Natural killer cell (primary cell): ENCODE measurements around the gene RASGEF1C. TPM values are rescaled to one million over a fixed set of nuclear protein-coding genes. Genes with fewer than 3 reads are reported as not detected.

ENCODE experiments used
- ATAC-seq, 3 donors: fragments of 150-1000 bp in 2 of 3; fragments of 200-7000 bp in 1 of 3; cut with Tn5 transposase; 1 replicate in 1 of 3; 2 replicates in 2 of 3; pipeline ENCODE4 v1.10.0; 2021; ENCODE audit warnings: mild to moderate bottlenecking in 2 of 3, moderate library complexity in 2 of 3
- DNase-seq, 2 donors: peaks; one replicate each; pipeline versions ENCODE4 v3.0.0 to v3.0.0-alpha.2; 2013 to 2021; ENCODE audit warnings: mixed read lengths in 1 of 2
- H3K27ac ChIP-seq: one replicate; pipeline ENCODE4 v1.5.1; 2013; ENCODE audit warnings: mild to moderate bottlenecking, low read length
- H3K27me3 ChIP-seq: one replicate; pipeline ENCODE4 v1.6.1; 2013; ENCODE audit warnings: low read length; ENCODE audit not compliant: control insufficient read depth, insufficient read depth
- H3K36me3 ChIP-seq: one replicate; pipeline ENCODE4 v1.6.1; 2013; ENCODE audit warnings: low read length; ENCODE audit not compliant: control insufficient read depth, insufficient read depth
- H3K4me1 ChIP-seq: one replicate; pipeline ENCODE4 v1.6.1; 2013; ENCODE audit warnings: low read length; ENCODE audit not compliant: control insufficient read depth, insufficient read depth
- H3K4me3 ChIP-seq: one replicate; pipeline ENCODE4 v1.5.1; 2013; ENCODE audit warnings: low read length
- H3K9me3 ChIP-seq: one replicate; pipeline ENCODE4 v1.6.1; 2013; ENCODE audit warnings: low read length; ENCODE audit not compliant: control insufficient read depth, insufficient read depth
- H3K27ac Mint-ChIP-seq, 2 donors: one replicate each; pipeline ENCODE4 v1.8.0; 2022; ENCODE audit warnings: mild to moderate bottlenecking in 2 of 2, mixed read lengths in 2 of 2, moderate library complexity in 1 of 2
- H3K27me3 Mint-ChIP-seq, 2 donors: one replicate each; pipeline ENCODE4 v1.8.0; 2022; ENCODE audit warnings: low read depth in 2 of 2, mixed read lengths in 2 of 2
- H3K36me3 Mint-ChIP-seq: one replicate; pipeline ENCODE4 v1.8.0; 2022; ENCODE audit warnings: mixed read lengths
- H3K4me1 Mint-ChIP-seq, 2 donors: one replicate each; pipeline ENCODE4 v1.8.0; 2022; ENCODE audit warnings: mixed read lengths in 2 of 2
- H3K4me3 Mint-ChIP-seq: one replicate; pipeline ENCODE4 v1.8.0; 2022; ENCODE audit warnings: mild to moderate bottlenecking, moderate library complexity, mixed read lengths
- H3K9me3 Mint-ChIP-seq, 2 donors: one replicate each; pipeline ENCODE4 v1.8.0; 2022; ENCODE audit warnings: mixed read lengths in 2 of 2
- WGBS: methylation state at CpG from one replicate; pipeline ENCODE4 v1.1.7; 2013; ENCODE audit warnings: missing lambda C conversion rate; ENCODE audit not compliant: insufficient coverage; 5-methylcytosine and 5-hydroxymethylcytosine counted together
- intact Hi-C: fragments of 100-400 bp; cut with micrococcal nuclease; formaldehyde crosslinking; loops from one replicate; pipeline ENCODE4 v1.14.2; 2022
- total RNA-seq, 4 donors: library from RNA; stranded (reverse); fragments of 120-200 nt in 1 of 4; gene quantifications; one replicate each; pipeline versions ENCODE4 v1.2.3 to v1.2.4, GENCODE V29; 2013 to 2022
- TF ChIP-seq, protein P1 (sequence below): fragments of 200-600 bp; IDR thresholded peaks from one replicate; pipeline ENCODE4 v1.8.0; 2022; ENCODE audit warnings: antibody characterized with exemption

The RASGEF1C gene
- total RNA-seq, 3 donors from 2014 or later (not counting 1 experiment from before 2014, with no cell fraction given): not detected

DNA sequence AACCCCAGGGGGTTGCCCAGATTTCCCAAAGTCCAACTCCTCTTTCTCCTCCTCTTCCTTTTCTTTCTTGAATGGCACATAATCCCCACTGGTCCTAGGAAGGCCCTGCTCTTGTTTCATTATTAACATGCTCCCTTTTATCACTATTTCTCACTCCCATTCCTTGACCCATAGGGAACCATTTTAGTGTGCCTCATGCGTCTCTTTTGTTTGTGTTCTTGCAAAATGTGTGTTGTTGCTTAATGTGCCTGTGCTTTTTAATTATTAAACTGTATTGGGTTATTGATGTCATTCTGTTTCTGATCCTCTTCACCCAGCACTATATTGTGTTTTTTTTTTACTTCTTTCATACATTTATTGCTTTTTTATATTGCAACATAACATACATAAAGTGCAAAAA, 133.3 kb downstream of the RASGEF1C start:
- H3K36me3 ChIP-seq: no peaks in the 10 kb centered on the region
- Mint-ChIP-seq H3K9me3 (no peaks in the 10 kb centered on the region), H3K27ac (no peak overlapping the region), H3K36me3 (no peaks in the 10 kb centered on the region), H3K4me1 (peaks cover 22 to 31% of the 10 kb centered on the region in 2 donors), H3K4me3 (peak overlapping the region; percentile 30), H3K27me3 (peaks cover 29 to 33% of the 10 kb centered on the region in 2 donors)
- intact Hi-C loops: no loop called here
- no peak for ATAC-seq
- no peak overlapping the region for H3K27ac ChIP-seq
- no peak for DNase-seq
- TF ChIP-seq, protein P1, sequence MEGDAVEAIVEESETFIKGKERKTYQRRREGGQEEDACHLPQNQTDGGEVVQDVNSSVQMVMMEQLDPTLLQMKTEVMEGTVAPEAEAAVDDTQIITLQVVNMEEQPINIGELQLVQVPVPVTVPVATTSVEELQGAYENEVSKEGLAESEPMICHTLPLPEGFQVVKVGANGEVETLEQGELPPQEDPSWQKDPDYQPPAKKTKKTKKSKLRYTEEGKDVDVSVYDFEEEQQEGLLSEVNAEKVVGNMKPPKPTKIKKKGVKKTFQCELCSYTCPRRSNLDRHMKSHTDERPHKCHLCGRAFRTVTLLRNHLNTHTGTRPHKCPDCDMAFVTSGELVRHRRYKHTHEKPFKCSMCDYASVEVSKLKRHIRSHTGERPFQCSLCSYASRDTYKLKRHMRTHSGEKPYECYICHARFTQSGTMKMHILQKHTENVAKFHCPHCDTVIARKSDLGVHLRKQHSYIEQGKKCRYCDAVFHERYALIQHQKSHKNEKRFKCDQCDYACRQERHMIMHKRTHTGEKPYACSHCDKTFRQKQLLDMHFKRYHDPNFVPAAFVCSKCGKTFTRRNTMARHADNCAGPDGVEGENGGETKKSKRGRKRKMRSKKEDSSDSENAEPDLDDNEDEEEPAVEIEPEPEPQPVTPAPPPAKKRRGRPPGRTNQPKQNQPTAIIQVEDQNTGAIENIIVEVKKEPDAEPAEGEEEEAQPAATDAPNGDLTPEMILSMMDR: no peak
- peaks cover 5% of the 10 kb centered on the region for H3K27me3 ChIP-seq
- no peaks in the 10 kb centered on the region for H3K9me3 ChIP-seq
- no CpG with 5 or more reads among the region's 1 CpG for WGBS
- peaks cover 28% of the 10 kb centered on the region for H3K4me1 ChIP-seq
- no peak overlapping the region for H3K4me3 ChIP-seq

DNA sequence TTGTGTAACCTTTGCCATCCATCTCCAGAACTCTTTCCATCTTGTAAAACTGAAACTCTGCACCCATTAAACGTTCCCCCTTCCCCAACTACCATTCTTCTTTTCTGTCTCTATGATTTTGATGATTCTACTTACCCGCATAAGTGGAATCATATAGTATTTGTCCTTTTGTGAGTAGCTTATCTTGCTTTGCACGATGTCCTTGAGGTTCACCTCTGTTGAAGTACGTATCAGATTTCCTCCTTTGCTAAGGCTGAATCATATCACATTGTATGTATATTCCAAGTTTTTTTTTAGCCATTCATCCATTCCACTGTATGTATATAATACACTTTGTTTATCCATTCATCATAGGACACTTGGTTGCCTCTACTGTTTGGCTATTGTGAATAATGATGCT, 134.5 kb downstream of the RASGEF1C start:
- peaks cover 29 to 35% of the 10 kb centered on the region in 2 donors for H3K4me1 Mint-ChIP-seq
- H3K4me3 Mint-ChIP-seq: peak overlapping the region; percentile 22
- no peak overlapping the region for H3K27ac ChIP-seq
- H3K36me3 ChIP-seq: no peaks in the 10 kb centered on the region
- no peaks in the 10 kb centered on the region for H3K36me3 Mint-ChIP-seq
- peaks cover 5% of the 10 kb centered on the region for H3K27me3 ChIP-seq
- peaks cover 21% of the 10 kb centered on the region for H3K4me1 ChIP-seq
- no peaks in the 10 kb centered on the region for H3K9me3 Mint-ChIP-seq
- peaks cover 24 to 30% of the 10 kb centered on the region in 2 donors for H3K27me3 Mint-ChIP-seq
- TF ChIP-seq, protein P1: no peak
- intact Hi-C loops: loop anchor here (5.0 kb wide), 2 partner anchors 67 to 522 kb away; partner anchors contain the start of gene RUFY1
- WGBS: 83% methylated on average over 3 of the region's 4 CpGs
- DNase-seq (no peak), ATAC-seq (no peak)
- H3K4me3 ChIP-seq: no peak overlapping the region
- no peaks in the 10 kb centered on the region for H3K9me3 ChIP-seq
- H3K27ac Mint-ChIP-seq: no peak overlapping the region

DNA sequence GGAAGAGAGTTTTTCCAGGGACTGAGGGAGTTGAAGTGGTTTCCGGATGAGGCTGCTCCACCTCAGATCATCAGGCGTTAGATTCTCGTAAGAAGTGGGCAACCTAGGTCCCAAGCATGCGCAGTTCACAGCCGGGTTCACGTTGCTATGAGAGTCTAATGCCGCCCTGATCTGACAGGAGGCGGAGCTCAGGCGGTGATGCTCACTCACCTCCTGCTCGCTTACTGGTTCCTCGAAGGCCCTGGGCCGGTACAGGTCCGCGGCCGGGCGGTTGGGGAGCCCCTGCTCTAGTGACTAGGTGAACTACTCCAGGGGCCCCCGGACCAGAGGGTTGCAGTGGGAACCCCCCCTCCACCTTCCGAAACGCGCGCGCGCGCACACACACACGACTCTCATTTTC, 136.5 kb downstream of the RASGEF1C start:
- TF ChIP-seq, protein P1: no peak
- 89% methylated on average over 25 of the region's 25 CpGs for WGBS
- peaks cover 30 to 41% of the 10 kb centered on the region in 2 donors for H3K4me1 Mint-ChIP-seq

DNA sequence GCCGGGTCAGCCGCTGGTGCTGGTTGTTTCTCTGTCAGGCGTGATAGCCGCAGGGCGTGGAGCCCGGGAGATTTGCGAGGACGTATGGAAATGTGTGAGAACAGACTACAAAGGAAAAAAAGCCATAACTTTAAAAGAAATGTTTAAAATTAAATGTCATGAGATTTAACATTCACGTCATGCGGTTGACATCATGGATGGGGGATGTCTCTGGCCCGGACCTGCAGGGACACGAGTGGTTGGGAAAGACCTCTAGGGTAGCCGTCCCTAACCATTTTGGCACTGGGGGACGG, 136.8 kb downstream of the RASGEF1C start:
- TF ChIP-seq, protein P1: no peak
- peaks cover 14 to 22% of the 10 kb centered on the region in 2 donors for H3K27me3 Mint-ChIP-seq
- H3K9me3 ChIP-seq: no peaks in the 10 kb centered on the region
- no peaks in the 10 kb centered on the region for H3K36me3 Mint-ChIP-seq
- H3K27ac ChIP-seq: peak overlapping the region; percentile 57
- H3K4me1 ChIP-seq: peaks cover 19% of the 10 kb centered on the region
- H3K4me3 ChIP-seq: peak overlapping the region; percentile 70
- DNase-seq: no peak
- 21% methylated on average over 14 of the region's 14 CpGs for WGBS
- peaks cover 30 to 41% of the 10 kb centered on the region in 2 donors for H3K4me1 Mint-ChIP-seq
- peak overlapping the region; percentile 68 to 82 for H3K27ac Mint-ChIP-seq
- intact Hi-C loops: loop anchor here (1.0 to 5.0 kb wide), 3 partner anchors 13 to 520 kb away; partner anchors contain the start of gene RUFY1
- no peak for ATAC-seq
- no peaks in the 10 kb centered on the region for H3K36me3 ChIP-seq
- no peaks in the 10 kb centered on the region for H3K9me3 Mint-ChIP-seq
- H3K4me3 Mint-ChIP-seq: peak overlapping the region; percentile 88
- H3K27me3 ChIP-seq: no peaks in the 10 kb centered on the region

More for the DNA sequence above, 136.5 kb downstream of the RASGEF1C start:
- intact Hi-C loops: loop anchor here (1.0 to 5.0 kb wide), 3 partner anchors 13 to 520 kb away; partner anchors contain the start of gene RUFY1
- H3K9me3 ChIP-seq: no peaks in the 10 kb centered on the region
- no peaks in the 10 kb centered on the region for H3K27me3 ChIP-seq
- Mint-ChIP-seq H3K9me3 (no peaks in the 10 kb centered on the region), H3K27ac (peak overlapping the region; percentile 68 to 82), H3K27me3 (peaks cover 14 to 22% of the 10 kb centered on the region in 2 donors), H3K4me3 (peak overlapping the region; percentile 88), H3K36me3 (no peaks in the 10 kb centered on the region)
- peak overlapping the region; percentile 57 for H3K27ac ChIP-seq
- DNase-seq (peak in 1 of 2 donors; percentile 53), ATAC-seq (peak in 1 of 3 donors; percentile 17)
- no peaks in the 10 kb centered on the region for H3K36me3 ChIP-seq
- H3K4me1 ChIP-seq: peaks cover 19% of the 10 kb centered on the region
- H3K4me3 ChIP-seq: peak overlapping the region; percentile 70
